Nephron progenitor cell (in vitro differentiated cells): ENCODE data around the gene BSPRY.

Experiments used
- DNase-seq: peaks from one replicate; pipeline ENCODE4 v3.0.0; 2021
- H3K27ac Mint-ChIP-seq: 2 replicates; pipeline ENCODE4 v1.8.0; 2021; ENCODE audit warnings: mild to moderate bottlenecking, moderate library complexity, mixed read lengths
- H3K27me3 Mint-ChIP-seq: 2 replicates; pipeline ENCODE4 v1.8.0; 2021; ENCODE audit warnings: mild to moderate bottlenecking, low read depth, mixed read lengths; ENCODE audit not compliant: poor library complexity
- H3K36me3 Mint-ChIP-seq: 2 replicates; pipeline ENCODE4 v1.8.0; 2021; ENCODE audit warnings: low read depth, mixed read lengths
- H3K4me1 Mint-ChIP-seq: 2 replicates; pipeline ENCODE4 v1.8.0; 2021; ENCODE audit warnings: mixed read lengths
- H3K4me3 Mint-ChIP-seq: 2 replicates; pipeline ENCODE4 v1.8.0; 2021; ENCODE audit warnings: mild to moderate bottlenecking, moderate library complexity, mixed read lengths
- H3K9me3 Mint-ChIP-seq: 2 replicates; pipeline ENCODE4 v1.8.0; 2021; ENCODE audit warnings: mild to moderate bottlenecking, moderate library complexity, mixed read lengths
- TF ChIP-seq, protein P1 (sequence below): fragments of 200-600 bp; sonication (generic); IDR thresholded peaks from 2 replicates; pipeline ENCODE4 v1.5.0; 2021; ENCODE audit warnings: antibody characterized with exemption

The BSPRY gene

DNA sequence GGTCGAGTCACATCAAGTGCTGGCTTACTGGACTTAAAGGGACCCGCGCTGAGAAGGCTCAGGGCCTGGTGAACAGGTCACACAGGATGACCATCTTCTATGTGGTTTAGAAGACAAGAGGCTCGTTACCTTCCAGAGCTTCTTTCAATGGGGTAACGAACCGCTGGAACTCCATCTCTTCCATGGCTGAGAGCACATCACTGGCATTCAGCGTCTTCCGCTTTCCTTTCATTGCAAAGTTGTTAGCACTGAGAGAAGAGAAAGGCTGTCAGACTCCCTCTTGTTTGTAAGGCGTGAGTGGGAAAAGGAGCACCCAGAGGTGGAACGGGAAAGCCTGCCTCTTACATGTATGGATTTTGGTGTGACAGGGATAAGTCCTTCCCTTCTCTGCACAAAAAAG, 60.1 kb downstream of the BSPRY start:
- Mint-ChIP-seq H3K27ac (peak overlapping the region; percentile 100), H3K9me3 (no peaks in the 10 kb centered on the region), H3K36me3 (peaks cover 21% of the 10 kb centered on the region), H3K27me3 (peaks cover 6% of the 10 kb centered on the region), H3K4me3 (peak overlapping the region; percentile 98), H3K4me1 (peaks cover 41% of the 10 kb centered on the region)
- TF ChIP-seq, protein P1, sequence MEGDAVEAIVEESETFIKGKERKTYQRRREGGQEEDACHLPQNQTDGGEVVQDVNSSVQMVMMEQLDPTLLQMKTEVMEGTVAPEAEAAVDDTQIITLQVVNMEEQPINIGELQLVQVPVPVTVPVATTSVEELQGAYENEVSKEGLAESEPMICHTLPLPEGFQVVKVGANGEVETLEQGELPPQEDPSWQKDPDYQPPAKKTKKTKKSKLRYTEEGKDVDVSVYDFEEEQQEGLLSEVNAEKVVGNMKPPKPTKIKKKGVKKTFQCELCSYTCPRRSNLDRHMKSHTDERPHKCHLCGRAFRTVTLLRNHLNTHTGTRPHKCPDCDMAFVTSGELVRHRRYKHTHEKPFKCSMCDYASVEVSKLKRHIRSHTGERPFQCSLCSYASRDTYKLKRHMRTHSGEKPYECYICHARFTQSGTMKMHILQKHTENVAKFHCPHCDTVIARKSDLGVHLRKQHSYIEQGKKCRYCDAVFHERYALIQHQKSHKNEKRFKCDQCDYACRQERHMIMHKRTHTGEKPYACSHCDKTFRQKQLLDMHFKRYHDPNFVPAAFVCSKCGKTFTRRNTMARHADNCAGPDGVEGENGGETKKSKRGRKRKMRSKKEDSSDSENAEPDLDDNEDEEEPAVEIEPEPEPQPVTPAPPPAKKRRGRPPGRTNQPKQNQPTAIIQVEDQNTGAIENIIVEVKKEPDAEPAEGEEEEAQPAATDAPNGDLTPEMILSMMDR = no peak
- DNase-seq = no peak

DNA sequence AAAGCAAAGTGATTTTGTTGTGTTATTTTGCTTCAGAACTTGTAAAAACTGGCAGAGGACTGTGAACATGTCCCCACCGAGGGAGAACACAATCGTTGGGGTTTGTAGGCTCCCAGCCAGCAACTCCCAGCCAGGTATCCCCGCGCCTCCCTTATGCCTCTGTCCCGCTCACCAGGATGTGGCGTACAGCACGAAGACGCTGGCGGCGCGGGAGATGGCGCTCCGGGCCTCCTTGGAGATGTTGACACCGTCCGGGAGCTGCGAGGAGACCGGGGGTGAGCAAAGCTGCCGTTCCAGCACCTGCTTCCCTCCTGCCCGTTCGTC, 60.5 kb downstream of the BSPRY start:
- DNase-seq = no peak
- no peaks in the 10 kb centered on the region for H3K9me3 Mint-ChIP-seq
- TF ChIP-seq, protein P1 = no peak
- peak overlapping the region; percentile 98 for H3K4me3 Mint-ChIP-seq
- peaks cover 4% of the 10 kb centered on the region for H3K27me3 Mint-ChIP-seq
- H3K36me3 Mint-ChIP-seq = peaks cover 21% of the 10 kb centered on the region
- H3K27ac Mint-ChIP-seq = peak overlapping the region; percentile 100
- H3K4me1 Mint-ChIP-seq = peaks cover 41% of the 10 kb centered on the region

DNA sequence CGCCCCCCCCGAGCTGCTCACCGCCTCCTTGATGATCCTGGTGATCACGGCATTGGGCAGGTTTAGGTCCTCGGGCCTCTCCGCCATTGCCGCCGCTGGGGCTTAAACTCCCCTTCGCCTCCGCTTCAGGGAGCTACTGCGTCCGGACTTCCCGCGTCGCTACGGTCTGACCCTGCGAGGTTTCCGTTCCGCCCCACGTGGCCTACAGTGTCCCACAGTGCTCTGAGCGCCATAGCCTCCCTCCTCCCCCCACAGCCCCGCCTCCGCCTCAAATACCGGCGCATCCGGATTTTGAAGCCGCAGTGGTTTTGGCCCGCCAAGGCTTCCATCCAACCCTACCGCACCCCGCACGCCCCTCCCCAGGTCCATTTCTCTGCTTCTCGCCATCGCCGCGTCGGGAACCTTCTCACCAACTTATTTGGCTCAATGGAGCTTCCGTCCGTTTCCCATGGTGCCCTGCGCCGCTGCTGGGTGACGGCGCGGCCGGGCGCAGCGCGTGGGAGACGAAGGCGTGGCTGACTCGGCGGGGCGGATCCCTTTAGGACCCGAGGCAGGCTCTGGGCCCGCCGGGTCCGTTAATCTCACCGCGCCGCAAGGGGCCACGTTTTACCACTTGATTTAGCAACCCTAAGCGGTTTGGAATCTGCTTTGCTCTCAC, 61.0 kb downstream of the BSPRY start, which contains the start of the genes C9orf43 and POLE3:
C9orf43 (plus strand) TSS at position 541 of the 658 bp plus-strand sequence. CDS start 2,747 bp downstream, outside the sequence.
POLE3 (minus strand) TSS at position 469 of the 658 bp plus-strand sequence; CDS start at position 87, 382 bp downstream.
- no peaks in the 10 kb centered on the region for H3K9me3 Mint-ChIP-seq
- H3K4me1 Mint-ChIP-seq = peaks cover 41% of the 10 kb centered on the region
- peaks cover 21% of the 10 kb centered on the region for H3K36me3 Mint-ChIP-seq
- peak within 1 kb of the TSS; percentile 100 for H3K27ac Mint-ChIP-seq
- peaks cover 4% of the 10 kb centered on the region for H3K27me3 Mint-ChIP-seq
- peak within 1 kb of the TSS; percentile 98 for H3K4me3 Mint-ChIP-seq
- DNase-seq = peak; percentile 93
- TF ChIP-seq, protein P1 = no peak

DNA sequence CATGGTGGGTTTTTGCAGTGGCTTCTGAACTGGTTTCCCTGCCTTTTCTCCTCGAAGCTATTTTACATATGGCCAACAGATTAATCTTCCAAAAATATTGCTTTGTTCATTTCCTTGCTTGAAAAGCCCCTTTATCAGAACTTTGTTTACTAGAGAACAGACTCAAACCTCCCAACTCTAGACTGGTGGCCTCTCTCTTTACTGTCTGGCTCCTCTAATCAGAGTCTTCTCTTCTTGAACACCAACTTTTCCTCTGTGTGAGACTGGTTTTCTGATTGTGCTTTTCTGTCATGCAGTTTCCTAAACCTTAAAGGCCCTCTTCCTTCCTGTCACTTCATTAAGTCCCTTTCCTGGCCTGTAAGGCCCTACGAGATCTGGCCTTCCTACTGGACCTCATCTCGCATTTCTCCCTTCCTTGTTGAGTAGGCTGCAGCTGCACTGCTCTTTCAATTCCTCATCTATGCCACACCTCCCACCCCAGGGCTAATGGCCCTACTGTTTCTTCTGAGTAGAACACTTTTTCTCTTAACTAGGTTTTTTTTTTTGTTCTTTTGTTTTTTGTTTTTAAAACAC, 66.9 kb downstream of the BSPRY start:
- Mint-ChIP-seq H3K27me3 (no peaks in the 10 kb centered on the region), H3K4me1 (peaks cover 5% of the 10 kb centered on the region)

DNA sequence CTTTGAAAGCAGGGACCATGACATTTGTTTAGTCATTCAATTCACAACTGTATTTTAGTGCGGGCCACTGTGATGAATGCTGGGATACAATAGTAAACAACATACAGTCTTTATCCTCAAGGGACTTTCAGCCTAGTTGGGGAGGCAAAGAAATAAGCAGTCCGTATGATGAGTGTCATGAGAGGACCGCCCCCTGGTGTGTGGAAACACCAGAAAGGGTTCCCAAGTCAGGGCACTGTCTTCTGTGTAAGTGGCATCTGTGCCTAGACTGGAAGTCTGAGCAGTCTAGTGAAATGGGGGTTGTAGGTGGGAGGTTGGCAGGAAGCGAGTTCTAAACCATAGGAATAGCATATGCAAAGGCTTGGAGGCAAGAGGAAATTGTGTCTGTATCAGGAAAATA, 68.0 kb downstream of the BSPRY start:
- Mint-ChIP-seq H3K4me1 (no peaks in the 10 kb centered on the region), H3K4me3 (no peak overlapping the region), H3K27me3 (no peaks in the 10 kb centered on the region), H3K9me3 (no peaks in the 10 kb centered on the region), H3K36me3 (no peaks in the 10 kb centered on the region), H3K27ac (no peak overlapping the region)
- no peak for DNase-seq
- TF ChIP-seq, protein P1 = no peak

More for the DNA sequence above, 66.9 kb downstream of the BSPRY start:
- no peak overlapping the region for H3K27ac Mint-ChIP-seq
- no peak for DNase-seq
- H3K4me3 Mint-ChIP-seq = no peak overlapping the region
- TF ChIP-seq, protein P1 = no peak
- no peaks in the 10 kb centered on the region for H3K36me3 Mint-ChIP-seq
- H3K9me3 Mint-ChIP-seq = no peaks in the 10 kb centered on the region
